MCF 10A (cell line): Measurements from ENCODE around the gene FCN2. TPM values are rescaled to one million over a fixed set of nuclear protein-coding genes. Genes with fewer than 3 reads are reported as not detected.

Experiments used
- BruUV-seq: library from RNA; stranded (reverse); fragments of 400-500 nt; replicated peaks from 2 replicates; lab custom pipeline; 2021; lab: Mats Ljungman, UMichigan
- CTCF ChIA-PET: fragments of 300-600 bp; sonication (Branson Sonifier 250); formaldehyde crosslinking; extraction: SDS; loops from one replicate; lab custom pipeline; 2021; ENCODE audit warnings: antibody characterized with exemption, inconsistent platforms; lab: Yijun Ruan, JAX
- POLR2A ChIA-PET: fragments of 300-600, 350-650 bp; sonication (Branson Sonifier 250); formaldehyde crosslinking; extraction: SDS; loops from one replicate; lab custom pipeline; 2020; ENCODE audit warnings: antibody characterized with exemption, inconsistent platforms; lab: Yijun Ruan, JAX
- DNase-seq: peaks from one replicate; pipeline ENCODE4 v3.0.0-alpha.2; 2018; ENCODE audit not compliant: unreplicated experiment
- H3K27ac Mint-ChIP-seq: one replicate; pipeline ENCODE4 v1.8.0; 2022; ENCODE audit warnings: mild to moderate bottlenecking, low read depth, mixed read lengths; ENCODE audit not compliant: unreplicated experiment
- H3K27me3 Mint-ChIP-seq: one replicate; pipeline ENCODE4 v1.8.0; 2022; ENCODE audit warnings: mixed read lengths; ENCODE audit not compliant: insufficient read depth, unreplicated experiment
- H3K36me3 Mint-ChIP-seq: one replicate; pipeline ENCODE4 v1.8.0; 2022; ENCODE audit warnings: mild to moderate bottlenecking, moderate library complexity, mixed read lengths; ENCODE audit not compliant: insufficient read depth, unreplicated experiment
- H3K4me1 Mint-ChIP-seq: one replicate; pipeline ENCODE4 v1.8.0; 2022; ENCODE audit warnings: mixed read lengths; ENCODE audit not compliant: insufficient read depth, unreplicated experiment
- H3K4me3 Mint-ChIP-seq: one replicate; pipeline ENCODE4 v1.8.0; 2022; ENCODE audit warnings: mild to moderate bottlenecking, moderate library complexity, mixed read lengths; ENCODE audit not compliant: unreplicated experiment
- H3K9me3 Mint-ChIP-seq: one replicate; pipeline ENCODE4 v1.8.0; 2022; ENCODE audit warnings: mixed read lengths; ENCODE audit not compliant: unreplicated experiment
- intact Hi-C: fragments of 100-400 bp; cut with micrococcal nuclease; formaldehyde crosslinking; loops from 2 replicates; pipeline ENCODE4 v1.14.1; 2022
- total RNA-seq: library from RNA; stranded (reverse); gene quantifications from 2 replicates; pipeline ENCODE4 v1.2.3, GENCODE V29; 2022
- TF ChIP-seq, protein P1 (sequence below): fragments of 200-600 bp; IDR thresholded peaks from one replicate; pipeline ENCODE4 v1.8.0; 2022; ENCODE audit warnings: antibody characterized with exemption, mild to moderate bottlenecking; ENCODE audit not compliant: unreplicated experiment

The FCN2 gene
- total RNA-seq, 1 experiment from 2014 or later, result not detected

DNA sequence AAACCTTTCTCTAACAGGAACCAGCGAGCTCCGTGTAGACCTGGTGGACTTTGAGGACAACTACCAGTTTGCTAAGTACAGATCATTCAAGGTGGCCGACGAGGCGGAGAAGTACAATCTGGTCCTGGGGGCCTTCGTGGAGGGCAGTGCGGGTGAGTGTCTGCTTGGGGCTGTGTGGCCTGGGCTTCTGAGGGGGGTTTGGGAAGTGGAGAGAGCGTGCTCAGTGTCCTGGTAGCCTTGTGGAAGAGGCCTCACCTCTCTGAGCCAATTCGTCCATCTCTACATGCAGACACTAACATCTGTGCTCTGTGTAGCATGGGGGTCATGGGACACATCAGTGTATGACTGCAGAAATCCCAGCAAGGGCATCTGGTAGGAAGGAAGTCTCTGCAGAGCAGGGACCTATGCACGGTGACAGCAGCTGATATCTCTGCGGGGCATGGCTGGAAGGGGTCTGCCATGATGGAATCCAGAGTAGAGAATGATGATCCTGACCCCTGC lies 5.9 kb downstream of the FCN2 start:
- POLR2A ChIA-PET, result no interaction called here
- H3K36me3 Mint-ChIP-seq, result no peaks in the 10 kb centered on the region
- intact Hi-C loops, result no loop called here
- DNase-seq, result no peak
- H3K4me3 Mint-ChIP-seq, result no peak overlapping the region
- no TSS peak for BruUV-seq
- H3K4me1 Mint-ChIP-seq, result peaks cover 5% of the 10 kb centered on the region
- H3K27ac Mint-ChIP-seq, result no peak overlapping the region
- CTCF ChIA-PET, result no interaction called here
- peaks cover 48% of the 10 kb centered on the region for H3K27me3 Mint-ChIP-seq
- H3K9me3 Mint-ChIP-seq, result no peaks in the 10 kb centered on the region
- TF ChIP-seq, protein P1, sequence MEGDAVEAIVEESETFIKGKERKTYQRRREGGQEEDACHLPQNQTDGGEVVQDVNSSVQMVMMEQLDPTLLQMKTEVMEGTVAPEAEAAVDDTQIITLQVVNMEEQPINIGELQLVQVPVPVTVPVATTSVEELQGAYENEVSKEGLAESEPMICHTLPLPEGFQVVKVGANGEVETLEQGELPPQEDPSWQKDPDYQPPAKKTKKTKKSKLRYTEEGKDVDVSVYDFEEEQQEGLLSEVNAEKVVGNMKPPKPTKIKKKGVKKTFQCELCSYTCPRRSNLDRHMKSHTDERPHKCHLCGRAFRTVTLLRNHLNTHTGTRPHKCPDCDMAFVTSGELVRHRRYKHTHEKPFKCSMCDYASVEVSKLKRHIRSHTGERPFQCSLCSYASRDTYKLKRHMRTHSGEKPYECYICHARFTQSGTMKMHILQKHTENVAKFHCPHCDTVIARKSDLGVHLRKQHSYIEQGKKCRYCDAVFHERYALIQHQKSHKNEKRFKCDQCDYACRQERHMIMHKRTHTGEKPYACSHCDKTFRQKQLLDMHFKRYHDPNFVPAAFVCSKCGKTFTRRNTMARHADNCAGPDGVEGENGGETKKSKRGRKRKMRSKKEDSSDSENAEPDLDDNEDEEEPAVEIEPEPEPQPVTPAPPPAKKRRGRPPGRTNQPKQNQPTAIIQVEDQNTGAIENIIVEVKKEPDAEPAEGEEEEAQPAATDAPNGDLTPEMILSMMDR, result no peak

DNA sequence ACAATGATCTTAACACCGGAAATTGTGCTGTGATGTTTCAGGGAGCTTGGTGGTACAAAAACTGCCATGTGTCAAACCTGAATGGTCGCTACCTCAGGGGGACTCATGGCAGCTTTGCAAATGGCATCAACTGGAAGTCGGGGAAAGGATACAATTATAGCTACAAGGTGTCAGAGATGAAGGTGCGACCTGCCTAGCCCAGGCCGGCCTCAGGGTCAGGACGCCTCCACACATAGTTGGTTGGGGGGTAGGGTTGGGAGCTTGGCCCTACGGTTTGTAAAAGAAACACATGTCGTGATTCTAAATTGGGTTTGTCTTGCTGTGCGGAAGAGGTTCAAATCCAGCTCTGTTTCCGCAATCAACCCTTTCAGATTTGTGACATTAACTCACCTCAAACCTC lies 6.6 kb downstream of the FCN2 start:
- Mint-ChIP-seq H3K4me1 (peaks cover 5% of the 10 kb centered on the region), H3K9me3 (no peaks in the 10 kb centered on the region), H3K27ac (no peak overlapping the region), H3K4me3 (no peak overlapping the region), H3K27me3 (peaks cover 44% of the 10 kb centered on the region), H3K36me3 (no peaks in the 10 kb centered on the region)
- CTCF ChIA-PET, result interaction anchor here (0.6 kb wide), 1 partner anchor 29 kb away, joined by 3 read pairs; no protein-coding TSS in a partner anchor
- no peak for DNase-seq
- BruUV-seq, result no TSS peak
- TF ChIP-seq, protein P1, result no peak
- POLR2A ChIA-PET, result no interaction called here
- intact Hi-C loops, result no loop called here

DNA sequence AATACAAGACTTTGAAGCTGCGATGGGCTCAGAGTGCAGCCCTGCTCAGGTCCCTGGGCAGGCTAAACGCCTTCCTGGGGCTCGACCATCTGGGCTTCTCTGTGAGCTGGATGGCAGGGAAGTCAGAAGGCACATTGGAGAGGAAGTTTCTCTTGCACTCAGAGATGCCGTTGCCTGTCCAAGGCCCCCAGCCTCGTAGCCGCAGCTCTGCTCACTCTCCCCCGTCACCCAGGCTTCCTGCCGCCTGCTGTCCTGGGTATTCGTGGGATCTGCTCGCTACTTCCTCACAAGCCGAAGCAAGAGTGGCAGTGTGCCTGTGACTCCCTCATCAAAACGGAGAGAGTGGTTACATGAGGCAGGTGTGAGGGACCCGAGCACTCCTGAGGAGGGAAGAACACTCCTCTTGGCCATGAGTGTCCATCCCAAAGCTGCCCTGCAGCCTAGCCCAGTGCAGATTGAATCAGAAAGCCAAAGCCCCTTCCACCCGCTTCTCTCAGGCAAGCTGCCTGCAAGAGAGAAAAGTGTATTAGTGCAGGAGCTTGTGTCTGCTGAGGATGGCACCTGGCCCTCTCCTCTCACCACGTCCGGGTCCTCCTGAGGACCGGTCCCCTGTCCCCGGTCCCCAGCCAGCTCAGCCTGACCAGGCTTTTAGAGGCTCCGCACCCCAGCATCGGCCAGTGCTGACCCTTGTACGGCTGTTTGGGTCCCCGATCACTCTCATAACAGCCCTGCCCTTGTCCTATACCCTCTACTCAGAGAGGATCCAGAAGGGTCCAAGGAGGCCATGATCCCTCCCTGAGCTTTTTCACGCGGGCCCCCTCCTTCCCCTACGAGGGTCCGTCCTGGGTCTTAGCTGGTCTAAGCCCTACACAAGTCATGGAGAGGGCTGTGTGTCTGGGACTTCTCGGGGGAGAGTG lies 7.3 kb downstream of the FCN2 start:
- intact Hi-C loops, result no loop called here
- TF ChIP-seq, protein P1, result no peak
- Mint-ChIP-seq H3K4me3 (no peak overlapping the region), H3K27ac (no peak overlapping the region), H3K4me1 (peaks cover 5% of the 10 kb centered on the region), H3K27me3 (peaks cover 37% of the 10 kb centered on the region), H3K36me3 (no peaks in the 10 kb centered on the region), H3K9me3 (no peaks in the 10 kb centered on the region)
- no peak for DNase-seq
- ChIA-PET POLR2A (no interaction called here), CTCF (interaction anchor here (0.6 kb wide), 1 partner anchor 30 kb away, joined by 3 read pairs; no protein-coding TSS in a partner anchor)
- BruUV-seq, result no TSS peak

DNA sequence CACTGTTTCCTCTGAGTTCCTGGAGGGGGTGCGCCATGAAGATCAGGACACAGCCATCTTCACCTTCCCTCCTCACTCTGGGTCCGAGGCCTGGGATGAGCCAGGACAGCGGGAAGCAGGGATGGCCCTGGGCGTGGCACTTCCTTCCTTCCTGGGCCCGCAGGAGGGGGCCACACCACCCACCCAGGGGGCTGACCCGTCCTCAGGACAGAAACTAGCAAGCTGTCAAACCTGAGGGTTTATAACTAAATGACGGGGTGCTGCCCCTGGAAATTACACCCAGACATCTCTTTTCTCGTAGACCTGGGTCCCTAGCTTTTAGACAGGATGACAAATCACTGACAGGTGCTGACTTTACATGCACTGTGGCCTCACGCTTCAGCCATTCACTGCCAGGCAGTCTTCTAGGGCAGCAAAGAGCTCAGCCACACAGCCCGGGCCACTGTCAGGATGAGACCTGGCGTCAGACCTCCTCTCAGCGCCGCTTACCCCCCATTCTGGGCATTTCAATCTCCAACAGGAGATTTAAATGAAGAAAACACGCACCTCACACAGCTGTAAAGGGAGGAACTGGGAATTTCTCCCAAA lies 8.1 kb downstream of the FCN2 start:
- CTCF ChIA-PET, result interaction anchor here (0.6 kb wide), 1 partner anchor 379 kb away, joined by 3 read pairs; no protein-coding TSS in a partner anchor
- no peaks in the 10 kb centered on the region for H3K36me3 Mint-ChIP-seq
- H3K9me3 Mint-ChIP-seq, result no peaks in the 10 kb centered on the region
- no peak for DNase-seq
- H3K4me1 Mint-ChIP-seq, result peaks cover 5% of the 10 kb centered on the region
- peaks cover 37% of the 10 kb centered on the region for H3K27me3 Mint-ChIP-seq
- POLR2A ChIA-PET, result no interaction called here
- no peak overlapping the region for H3K4me3 Mint-ChIP-seq
- no TSS peak for BruUV-seq
- intact Hi-C loops, result no loop called here
- TF ChIP-seq, protein P1, result no peak
- no peak overlapping the region for H3K27ac Mint-ChIP-seq
